ENCODE results near the gene MOB2. TPM values are rescaled to one million over a fixed set of nuclear protein-coding genes. Genes with fewer than 3 reads are reported as not detected.

Gene MOB2
- total RNA-seq, 1 donor from 2014 or later = 49.5 TPM

DNA sequence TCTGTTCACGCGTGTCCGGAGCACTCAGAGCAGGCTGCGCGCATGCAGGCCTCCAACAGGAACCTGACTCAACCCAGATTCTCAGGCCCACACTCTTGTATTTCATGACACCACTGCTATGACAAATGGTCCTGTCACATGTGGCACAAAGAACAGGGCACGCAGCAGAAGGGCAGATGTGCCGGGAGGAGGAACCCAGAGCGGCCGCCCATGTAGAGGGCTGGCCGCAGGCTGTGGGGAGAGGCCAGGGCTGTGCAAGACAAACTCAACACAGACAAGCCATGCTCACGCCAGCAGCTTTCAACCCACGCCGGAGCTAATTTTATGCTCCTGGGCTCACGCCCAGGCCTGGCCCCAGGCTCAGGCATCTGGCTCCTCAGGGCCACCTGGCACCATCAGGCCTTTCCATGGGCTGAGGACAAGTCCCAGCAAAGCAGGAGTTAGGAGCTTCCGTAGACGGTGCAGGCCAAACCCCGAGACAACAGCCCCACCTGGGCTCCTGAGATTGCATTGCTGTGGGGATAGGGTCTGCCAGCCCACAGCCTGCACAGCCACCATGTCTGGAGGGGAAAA, 45.5 kb upstream of the MOB2 start:
- peak; percentile 77 for DNase-seq
- Histone ChIP-seq H3K4me1 (peaks cover 100% of the 10 kb centered on the region), H3K4me3 (peak overlapping the region; percentile 13), H3K9me3 (replicated peaks) (no peaks in the 10 kb centered on the region), H3K27ac (replicated peaks) (peak overlapping the region; percentile 86), H3K36me3 (no peaks in the 10 kb centered on the region), H3K27me3 (ENCODE audit: low read depth) (no peaks in the 10 kb centered on the region)
- intact Hi-C loops (cut with micrococcal nuclease) = no loop called here
- TF ChIP-seq, protein P1, sequence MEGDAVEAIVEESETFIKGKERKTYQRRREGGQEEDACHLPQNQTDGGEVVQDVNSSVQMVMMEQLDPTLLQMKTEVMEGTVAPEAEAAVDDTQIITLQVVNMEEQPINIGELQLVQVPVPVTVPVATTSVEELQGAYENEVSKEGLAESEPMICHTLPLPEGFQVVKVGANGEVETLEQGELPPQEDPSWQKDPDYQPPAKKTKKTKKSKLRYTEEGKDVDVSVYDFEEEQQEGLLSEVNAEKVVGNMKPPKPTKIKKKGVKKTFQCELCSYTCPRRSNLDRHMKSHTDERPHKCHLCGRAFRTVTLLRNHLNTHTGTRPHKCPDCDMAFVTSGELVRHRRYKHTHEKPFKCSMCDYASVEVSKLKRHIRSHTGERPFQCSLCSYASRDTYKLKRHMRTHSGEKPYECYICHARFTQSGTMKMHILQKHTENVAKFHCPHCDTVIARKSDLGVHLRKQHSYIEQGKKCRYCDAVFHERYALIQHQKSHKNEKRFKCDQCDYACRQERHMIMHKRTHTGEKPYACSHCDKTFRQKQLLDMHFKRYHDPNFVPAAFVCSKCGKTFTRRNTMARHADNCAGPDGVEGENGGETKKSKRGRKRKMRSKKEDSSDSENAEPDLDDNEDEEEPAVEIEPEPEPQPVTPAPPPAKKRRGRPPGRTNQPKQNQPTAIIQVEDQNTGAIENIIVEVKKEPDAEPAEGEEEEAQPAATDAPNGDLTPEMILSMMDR (IDR thresholded peaks at IDR 0.05; ENCODE audit: borderline replicate concordance) = no peak

DNA sequence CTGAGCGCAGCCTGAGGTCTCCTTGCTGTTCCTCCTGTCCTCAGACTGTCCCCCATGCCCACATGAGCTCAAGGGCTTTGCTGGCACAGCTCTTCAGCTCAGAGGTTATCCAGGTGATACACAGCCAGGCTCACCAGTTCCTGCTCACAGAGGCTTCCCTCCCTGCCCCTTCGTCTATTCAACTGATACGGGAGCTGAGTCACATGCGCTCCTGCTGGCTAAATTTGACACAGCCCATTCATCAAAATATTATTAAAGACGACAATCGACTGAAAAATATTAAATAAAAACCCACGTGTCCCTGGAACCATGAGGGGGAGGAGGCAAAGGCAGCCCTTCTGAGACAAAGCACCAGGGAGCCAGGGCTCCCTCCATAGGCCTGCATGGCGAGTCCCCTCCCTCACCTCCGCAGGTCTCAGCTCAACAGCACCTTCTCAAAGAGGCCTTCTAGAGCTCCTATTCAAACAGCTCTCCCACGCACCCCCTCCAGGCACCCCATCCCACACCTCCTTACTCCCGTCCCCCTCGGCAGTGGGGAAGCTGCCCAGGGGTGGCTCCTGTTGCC, 45.0 kb upstream of the MOB2 start:
- Histone ChIP-seq H3K36me3 (no peaks in the 10 kb centered on the region), H3K27me3 (ENCODE audit: low read depth) (no peaks in the 10 kb centered on the region), H3K9me3 (replicated peaks) (no peaks in the 10 kb centered on the region), H3K4me3 (peak overlapping the region; percentile 13), H3K27ac (replicated peaks) (peak overlapping the region; percentile 86), H3K4me1 (peaks cover 100% of the 10 kb centered on the region)
- TF ChIP-seq, protein P1 (IDR thresholded peaks at IDR 0.05; ENCODE audit: borderline replicate concordance) = no peak
- no peak for DNase-seq
- intact Hi-C loops (cut with micrococcal nuclease) = no loop called here

DNA sequence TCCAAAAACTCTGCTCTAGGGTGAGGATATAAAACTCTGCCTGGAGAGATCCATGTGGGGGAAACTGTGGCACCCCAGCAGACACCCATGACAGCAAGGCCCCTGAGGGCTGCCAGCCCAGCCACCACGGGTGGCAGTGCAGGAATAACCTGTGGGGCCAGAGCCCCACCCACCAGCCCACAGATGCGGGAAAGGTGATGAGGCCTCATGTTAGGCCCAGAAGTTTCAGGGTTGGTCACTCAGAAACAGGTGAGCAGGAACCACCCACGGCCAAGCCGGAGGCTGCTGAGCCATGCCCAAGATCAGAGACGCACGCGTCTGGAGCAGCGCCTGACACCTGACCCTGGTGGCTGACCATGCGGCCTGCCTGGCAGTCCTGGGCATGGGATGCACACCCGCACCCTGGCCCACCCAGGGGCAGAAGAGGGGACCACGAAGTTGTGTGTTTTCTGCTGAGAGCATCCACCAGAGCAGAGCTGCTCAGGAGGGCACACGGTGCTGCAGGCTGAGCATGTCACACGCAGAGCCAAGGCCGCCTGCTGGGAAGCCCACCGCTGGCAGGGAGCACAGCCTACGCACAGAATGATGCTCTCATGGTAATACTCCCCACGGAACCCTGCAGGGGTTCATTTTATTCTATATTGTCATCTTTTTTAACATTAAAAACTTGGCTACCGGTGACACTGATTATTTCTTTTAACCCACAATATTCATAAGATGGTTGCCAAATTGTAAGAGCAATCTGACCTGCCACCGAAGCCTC, 44.3 kb upstream of the MOB2 start:
- Histone ChIP-seq H3K4me3 (no peak overlapping the region), H3K9me3 (replicated peaks) (no peaks in the 10 kb centered on the region), H3K36me3 (no peaks in the 10 kb centered on the region), H3K27me3 (ENCODE audit: low read depth) (no peaks in the 10 kb centered on the region), H3K4me1 (peaks cover 97% of the 10 kb centered on the region), H3K27ac (replicated peaks) (peak overlapping the region; percentile 86)
- TF ChIP-seq, protein P1 (IDR thresholded peaks at IDR 0.05; ENCODE audit: borderline replicate concordance) = no peak
- intact Hi-C loops (cut with micrococcal nuclease) = no loop called here
- no peak for DNase-seq

DNA sequence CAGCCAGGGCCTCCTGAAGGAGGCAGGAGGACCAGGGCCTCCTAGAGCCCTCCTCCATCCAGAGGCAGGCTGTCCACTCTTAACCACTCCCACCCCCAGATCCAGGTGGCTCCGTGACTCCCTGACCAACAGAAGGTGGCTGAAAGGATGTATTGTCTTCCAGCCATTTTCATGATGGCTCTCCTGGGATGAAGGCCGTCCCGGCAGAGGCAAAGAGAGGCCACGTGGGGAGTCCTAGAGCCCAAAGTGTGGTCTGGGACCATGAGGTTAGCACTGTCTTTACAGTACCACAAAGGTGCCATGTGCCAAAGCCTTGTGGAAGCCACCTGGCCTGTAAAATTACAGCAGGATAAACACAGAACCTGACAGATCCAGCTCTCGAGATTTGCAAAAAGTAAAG, 43.2 kb upstream of the MOB2 start:
- no peak for DNase-seq
- TF ChIP-seq, protein P1 (IDR thresholded peaks at IDR 0.05; ENCODE audit: borderline replicate concordance) = no peak
- Histone ChIP-seq H3K4me3 (no peak overlapping the region), H3K4me1 (peaks cover 93% of the 10 kb centered on the region), H3K9me3 (replicated peaks) (no peaks in the 10 kb centered on the region), H3K27ac (replicated peaks) (no peak overlapping the region), H3K36me3 (no peaks in the 10 kb centered on the region), H3K27me3 (ENCODE audit: low read depth) (no peaks in the 10 kb centered on the region)
- intact Hi-C loops (cut with micrococcal nuclease) = no loop called here

DNA sequence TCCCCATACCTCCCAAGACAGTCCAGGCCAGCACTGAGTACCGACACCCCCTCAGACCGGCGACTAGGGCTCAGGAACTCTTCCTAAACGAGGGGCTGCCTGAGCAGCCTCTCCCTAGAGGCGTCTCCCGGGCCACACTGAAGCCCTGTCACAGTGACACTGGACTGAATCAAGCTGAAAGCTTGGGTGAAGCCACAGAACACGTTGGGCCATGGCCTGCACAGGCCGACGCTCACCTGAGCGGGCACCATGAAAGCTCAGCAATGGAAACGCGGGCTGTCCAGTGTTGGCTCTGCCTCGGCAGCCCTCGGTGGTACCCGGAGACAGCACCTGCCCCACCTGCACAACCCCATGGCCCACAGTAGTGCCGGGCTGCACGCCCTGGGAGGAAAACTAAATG, 42.7 kb upstream of the MOB2 start:
- DNase-seq = no peak
- no peaks in the 10 kb centered on the region for H3K9me3 ChIP-seq (replicated peaks)
- no peaks in the 10 kb centered on the region for H3K36me3 ChIP-seq
- no peaks in the 10 kb centered on the region for H3K27me3 ChIP-seq (ENCODE audit: low read depth)
- TF ChIP-seq, protein P1 (IDR thresholded peaks at IDR 0.05; ENCODE audit: borderline replicate concordance) = no peak
- peaks cover 93% of the 10 kb centered on the region for H3K4me1 ChIP-seq
- H3K27ac ChIP-seq (replicated peaks) = no peak overlapping the region
- H3K4me3 ChIP-seq = no peak overlapping the region
- intact Hi-C loops (cut with micrococcal nuclease) = no loop called here
